Loucy (cell line): ENCODE results near the gene PACSIN1.

Experiments
- CTCF ChIP-seq: fragments of 200-600 bp; sonication (generic); conservative IDR thresholded peaks from 2 replicates; pipeline ENCODE4 v1.5.1; 2014; ENCODE audit warnings: mild to moderate bottlenecking, antibody characterized with exemption, low read length
- EZH2phosphoT487 ChIP-seq: fragments of 200-600 bp; IDR thresholded peaks from 2 replicates; pipeline ENCODE4 v1.6.1; 2018; ENCODE audit warnings: antibody characterized with exemption, mild to moderate bottlenecking, moderate library complexity, borderline replicate concordance

GRCh38 chr6:34462010-34462409 lies 3.9 kb upstream of the PACSIN1 start:
- TF ChIP-seq CTCF: no peak
- TF ChIP-seq EZH2phosphoT487: no peak
